ENCODE data around the gene LPIN1.

DNA sequence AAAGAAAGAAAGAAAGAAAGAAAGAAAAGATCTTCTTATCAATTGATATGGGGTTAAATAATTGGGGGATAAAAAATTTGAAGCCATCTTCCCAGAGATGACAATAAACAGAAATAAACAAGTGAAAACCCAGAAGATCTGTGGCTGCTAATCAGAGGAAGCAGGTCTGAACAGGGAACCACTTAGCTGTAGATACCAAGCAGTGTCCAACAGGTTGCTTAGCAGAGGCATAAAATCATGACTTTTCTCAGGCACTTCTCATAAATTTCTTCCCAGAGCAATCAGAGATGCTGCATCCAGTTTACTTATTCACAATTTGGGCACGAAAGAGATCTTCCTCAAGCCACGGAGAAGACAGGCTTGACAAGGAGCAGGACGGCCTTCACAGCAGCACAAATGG is 5.7 kb upstream of the LPIN1 start:
- TF ChIP-seq, protein P1, sequence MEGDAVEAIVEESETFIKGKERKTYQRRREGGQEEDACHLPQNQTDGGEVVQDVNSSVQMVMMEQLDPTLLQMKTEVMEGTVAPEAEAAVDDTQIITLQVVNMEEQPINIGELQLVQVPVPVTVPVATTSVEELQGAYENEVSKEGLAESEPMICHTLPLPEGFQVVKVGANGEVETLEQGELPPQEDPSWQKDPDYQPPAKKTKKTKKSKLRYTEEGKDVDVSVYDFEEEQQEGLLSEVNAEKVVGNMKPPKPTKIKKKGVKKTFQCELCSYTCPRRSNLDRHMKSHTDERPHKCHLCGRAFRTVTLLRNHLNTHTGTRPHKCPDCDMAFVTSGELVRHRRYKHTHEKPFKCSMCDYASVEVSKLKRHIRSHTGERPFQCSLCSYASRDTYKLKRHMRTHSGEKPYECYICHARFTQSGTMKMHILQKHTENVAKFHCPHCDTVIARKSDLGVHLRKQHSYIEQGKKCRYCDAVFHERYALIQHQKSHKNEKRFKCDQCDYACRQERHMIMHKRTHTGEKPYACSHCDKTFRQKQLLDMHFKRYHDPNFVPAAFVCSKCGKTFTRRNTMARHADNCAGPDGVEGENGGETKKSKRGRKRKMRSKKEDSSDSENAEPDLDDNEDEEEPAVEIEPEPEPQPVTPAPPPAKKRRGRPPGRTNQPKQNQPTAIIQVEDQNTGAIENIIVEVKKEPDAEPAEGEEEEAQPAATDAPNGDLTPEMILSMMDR (conservative IDR thresholded peaks at IDR 0.05; ENCODE audit: low read depth, low read length): no peak
- TF ChIP-seq EZH2 (IDR thresholded peaks at IDR 0.05; ENCODE audit: borderline replicate concordance, low read depth, low read length, poor library complexity, severe bottlenecking): no peak
